ENCODE measurements around the gene USH1G.
"Not testable (repeated sequence)": the region's sequence is repeated elsewhere in the genome, so short reads cannot be mapped to it uniquely, and the experiment has no call there.

Gene USH1G

DNA sequence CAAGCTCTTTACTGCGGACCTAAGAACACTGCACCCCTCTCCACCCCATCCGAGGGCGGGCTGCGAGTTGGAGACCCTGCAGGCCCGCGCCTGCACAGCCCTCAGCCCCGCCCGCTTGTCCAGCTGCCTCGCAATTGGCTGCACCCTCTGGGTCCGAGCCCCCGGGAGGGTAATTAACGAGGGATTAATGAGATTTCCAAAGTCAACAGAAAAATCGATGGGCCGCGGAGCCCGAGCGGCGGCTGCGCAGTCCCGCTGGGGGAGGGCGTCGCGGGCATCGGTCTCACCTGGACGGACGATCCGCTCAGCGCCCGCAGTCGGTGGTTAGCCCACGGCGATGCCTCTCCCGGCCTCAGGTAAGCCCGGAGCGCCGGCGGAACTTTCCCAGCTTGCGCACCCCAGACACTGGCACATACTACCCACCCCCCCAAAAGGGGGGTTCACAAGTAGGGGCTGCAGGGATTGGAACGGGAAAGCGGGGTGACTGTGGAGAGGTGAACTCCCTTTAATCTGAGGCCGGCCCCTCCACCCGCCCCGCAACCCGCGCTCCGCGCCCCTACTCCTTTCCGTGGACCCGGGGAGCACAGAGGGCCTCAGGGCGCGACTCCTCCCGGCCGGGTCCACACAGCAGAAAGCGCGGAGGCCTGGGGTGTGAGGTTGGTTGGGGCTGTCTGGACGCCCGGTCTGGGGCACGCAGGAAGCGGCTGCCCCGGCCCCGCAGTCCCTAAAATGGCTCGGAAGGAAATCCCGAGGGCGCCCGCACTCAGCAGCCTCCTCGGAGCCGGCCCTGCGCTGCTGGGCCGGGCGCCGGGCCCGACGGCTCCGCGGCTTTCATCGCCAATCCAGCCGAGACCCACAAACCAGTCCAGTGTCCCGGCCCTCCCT, 12.8 kb upstream of the USH1G start, which contains the start of gene OTOP3:
Gene OTOP3 (plus strand): TSS at position 314 of the 885 bp plus-strand sequence. CDS start 24 bp downstream, at position 338.
- no peak for DNase-seq

DNA sequence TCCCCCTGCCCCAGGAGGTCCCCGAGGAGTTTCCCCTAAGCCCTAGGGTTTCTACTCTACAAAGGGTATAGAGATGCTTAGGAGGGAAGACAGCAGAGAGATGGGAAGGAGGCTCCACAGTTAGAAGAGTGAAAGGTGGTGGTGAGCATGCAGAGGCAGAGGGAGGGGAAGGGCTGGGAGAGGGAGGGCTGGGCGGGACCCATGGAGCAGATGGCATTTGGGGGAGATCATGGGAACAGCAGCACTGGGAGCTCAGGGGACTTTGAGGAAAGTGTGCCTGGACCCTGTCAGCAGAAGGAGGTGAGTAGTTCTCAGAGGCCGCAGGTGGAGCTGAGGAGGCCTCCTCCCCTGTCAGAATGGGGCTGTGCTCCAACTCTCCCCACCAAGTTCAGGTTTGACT, 12.0 kb upstream of the USH1G start:
- DNase-seq = no peak

DNA sequence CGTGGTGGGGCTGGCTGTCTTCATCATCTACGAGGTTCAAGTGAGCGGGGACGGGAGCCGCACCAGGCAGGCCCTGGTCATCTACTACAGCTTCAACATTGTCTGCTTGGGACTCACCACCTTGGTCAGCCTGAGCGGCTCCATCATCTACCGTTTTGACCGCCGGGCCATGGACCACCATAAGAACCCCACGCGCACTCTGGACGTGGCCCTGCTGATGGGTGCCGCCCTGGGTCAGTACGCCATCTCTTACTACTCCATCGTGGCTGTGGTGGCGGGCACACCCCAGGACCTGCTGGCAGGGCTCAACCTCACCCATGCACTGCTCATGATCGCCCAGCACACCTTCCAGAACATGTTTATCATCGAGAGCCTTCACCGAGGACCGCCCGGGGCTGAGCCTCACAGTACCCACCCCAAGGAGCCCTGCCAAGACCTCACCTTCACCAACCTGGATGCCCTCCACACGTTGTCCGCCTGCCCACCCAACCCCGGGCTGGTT, 7.5 kb upstream of the USH1G start:
- DNase-seq = no peak

DNA sequence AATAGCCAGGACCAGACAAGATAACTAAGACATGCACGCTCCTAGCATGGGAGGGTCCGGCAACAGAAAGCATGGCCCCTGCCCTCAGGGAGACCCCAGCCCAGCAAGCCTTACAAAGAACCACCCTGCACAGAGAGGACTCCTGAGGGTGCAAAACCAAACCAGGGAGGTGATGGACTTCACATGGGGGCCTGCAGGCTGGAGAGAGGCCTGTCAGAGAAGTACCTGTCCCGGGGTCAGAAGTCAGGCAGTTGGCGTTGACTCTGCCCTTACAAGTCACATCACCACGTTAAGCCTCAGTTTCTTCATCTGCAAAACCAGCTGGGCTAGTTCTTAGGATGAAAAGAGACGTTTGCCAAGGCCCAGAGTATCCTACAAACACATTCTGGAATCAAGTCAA, 5.7 kb upstream of the USH1G start:
- DNase-seq = no peak

DNA sequence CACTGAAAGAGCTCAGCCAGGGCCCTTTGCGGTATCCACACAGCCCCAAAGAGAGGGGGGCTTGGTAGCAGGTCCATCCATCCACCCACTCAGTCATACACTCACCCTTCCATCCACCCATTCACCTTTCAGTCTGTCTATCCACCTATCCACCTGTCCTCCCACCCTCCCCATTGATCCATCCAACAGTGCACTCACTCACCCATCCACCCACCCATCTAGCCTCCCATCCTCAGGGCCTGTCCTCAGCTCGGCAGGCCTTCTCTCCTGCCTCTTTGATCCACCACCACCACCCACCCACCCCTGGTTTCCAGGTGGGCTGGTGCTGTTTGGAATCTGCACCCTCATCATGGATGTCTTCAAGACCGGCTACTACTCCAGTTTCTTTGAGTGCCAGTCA, 2.2 kb upstream of the USH1G start:
- no peak for DNase-seq

DNA sequence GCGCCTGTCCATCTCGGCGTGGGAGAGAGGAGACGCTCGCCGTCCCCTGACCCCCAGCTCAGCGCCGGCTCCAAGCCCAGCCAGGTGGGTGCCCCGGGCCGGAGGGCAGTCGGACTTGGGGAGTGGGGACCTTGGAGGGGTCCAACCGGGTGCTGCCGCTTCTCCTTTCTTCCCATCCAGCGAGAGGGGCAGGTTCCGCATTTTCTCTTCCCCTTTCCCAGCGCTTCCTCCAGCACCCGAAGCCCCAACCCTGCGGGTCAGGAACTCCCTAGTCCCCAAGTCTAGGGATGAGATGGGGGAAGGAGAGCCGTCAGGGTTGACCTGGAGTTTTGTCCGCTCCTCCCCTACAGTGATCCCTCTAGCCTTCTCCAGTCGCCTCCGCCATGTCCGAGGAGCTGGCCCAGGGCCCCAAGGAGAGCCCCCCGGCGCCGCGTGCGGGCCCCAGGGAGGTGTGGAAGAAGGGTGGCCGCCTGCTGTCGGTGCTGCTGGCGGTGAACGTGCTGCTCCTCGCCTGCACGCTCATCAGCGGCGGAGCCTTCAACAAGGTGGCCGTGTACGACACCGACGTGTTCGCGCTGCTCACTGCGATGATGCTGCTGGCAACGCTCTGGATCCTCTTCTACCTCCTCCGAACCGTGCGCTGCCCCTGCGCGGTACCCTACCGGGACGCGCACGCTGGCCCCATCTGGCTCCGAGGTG, 1.3 kb upstream of the USH1G start, which contains the start of gene OTOP2:
Gene OTOP2 (plus strand): TSS at position 24 of the 699 bp plus-strand sequence. CDS start 360 bp downstream, at position 384.
- peak in 4 of 56 donors; percentile 8 to 23 (median 11) for DNase-seq

DNA sequence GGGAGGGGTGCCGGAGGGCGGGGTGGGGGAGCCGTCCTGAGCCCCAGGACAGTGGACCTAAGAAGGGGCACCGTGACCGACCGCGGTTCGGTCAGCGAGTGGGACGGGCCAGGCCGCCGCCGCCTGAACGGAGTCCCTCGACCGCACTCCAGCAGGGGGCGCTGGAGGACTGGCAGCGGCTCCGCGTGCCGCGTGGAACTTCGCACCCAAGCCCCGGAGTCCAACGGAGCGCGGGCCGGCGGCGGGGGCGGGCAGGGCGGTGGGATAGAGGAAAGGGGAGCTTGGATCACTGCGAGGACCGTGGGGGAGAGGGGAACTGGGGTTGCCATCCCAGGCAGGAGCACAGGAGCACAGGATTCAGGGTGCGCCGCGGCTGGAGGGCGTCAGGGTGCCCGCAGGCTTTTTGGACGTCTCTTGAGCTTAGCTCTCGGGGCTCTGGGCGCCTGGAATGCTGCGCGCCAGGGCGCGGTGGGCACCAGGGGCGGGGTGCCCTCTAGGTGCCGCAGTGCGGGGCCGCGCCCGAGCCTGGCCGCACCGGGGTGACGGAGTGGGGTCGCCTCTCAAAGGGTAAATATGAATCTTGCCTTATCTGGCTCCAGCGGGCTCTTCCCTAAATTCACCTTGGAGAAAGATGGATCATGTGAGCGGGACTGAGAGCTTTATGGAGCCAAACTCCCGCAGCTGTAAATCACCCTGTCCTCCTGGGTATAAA, 639 bp upstream of the USH1G start:
- DNase-seq = peak in 23 of 56 donors; percentile 4 to 70 (median 28)

DNA sequence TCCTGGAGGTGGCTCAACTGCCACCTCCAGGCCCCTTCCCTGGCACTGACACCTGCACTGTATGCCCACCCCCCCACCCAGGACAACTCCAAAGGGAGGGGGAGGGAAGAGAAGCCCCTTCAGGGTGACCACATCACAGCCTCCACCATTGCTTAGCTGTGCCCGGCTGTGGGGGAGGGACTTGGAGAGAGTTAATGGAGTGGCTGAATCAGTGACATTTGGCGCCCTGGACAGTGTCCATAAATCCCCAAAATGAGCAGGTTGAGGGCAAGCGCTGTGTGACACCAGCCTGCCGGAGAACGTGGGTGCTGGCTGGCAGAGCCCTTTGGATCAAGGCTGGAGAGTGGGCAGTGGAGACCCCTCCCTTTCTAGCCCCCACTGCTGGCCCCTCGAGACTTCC, 883 bp downstream of the USH1G start:
- no peak for DNase-seq

DNA sequence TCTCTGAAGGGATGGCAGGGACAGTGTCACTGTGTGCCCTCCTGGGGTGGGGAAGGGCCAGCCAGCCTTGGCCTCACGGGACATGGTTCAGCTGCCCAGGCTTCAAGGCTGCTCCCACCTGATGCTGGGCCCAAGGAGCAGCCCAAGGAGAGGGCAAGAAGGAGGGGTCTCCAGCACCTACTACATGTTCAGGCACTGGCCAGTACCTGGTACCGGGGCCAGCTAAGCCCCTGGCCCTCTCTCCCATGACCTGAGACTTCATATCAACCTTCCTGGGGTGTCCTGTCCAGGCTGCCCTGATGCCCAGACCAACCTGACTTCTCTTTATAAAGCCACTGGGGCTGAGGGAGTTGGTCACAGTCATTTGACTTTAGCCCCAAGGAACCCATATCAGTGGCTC, 1.3 kb downstream of the USH1G start:
- no peak for DNase-seq

DNA sequence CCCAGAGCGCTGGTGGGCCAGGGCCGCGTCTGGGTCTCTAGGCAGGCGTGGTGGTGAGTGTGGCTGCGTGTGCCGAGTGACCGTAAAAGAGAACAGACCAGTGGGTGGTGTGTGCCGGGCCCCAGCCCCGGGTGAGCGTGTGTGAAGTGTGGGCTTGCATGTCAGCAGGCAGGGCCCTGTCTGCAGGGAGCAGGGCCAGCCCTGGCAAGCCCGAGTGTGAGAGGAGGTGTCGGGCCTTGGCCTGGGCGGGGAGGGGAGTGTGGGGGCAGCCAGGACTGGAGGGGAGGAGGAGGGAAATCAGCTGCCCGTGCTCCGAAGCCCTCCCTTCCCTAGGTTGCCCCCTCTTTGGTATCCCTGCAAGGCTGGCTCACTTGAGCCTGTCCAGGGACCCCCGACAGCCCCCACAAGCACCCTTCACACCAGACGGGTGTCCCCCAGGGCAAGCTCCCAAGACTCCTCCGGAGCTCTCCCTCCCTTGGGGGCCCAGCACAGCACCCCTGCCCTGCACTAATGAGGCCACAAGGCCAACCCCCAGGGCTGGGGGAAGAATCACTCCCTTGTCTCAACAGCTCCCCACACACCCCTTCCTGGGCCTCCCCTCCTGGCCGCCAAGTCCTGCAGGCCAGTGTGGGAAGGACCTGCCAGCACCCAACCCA, 1.9 kb downstream of the USH1G start:
- DNase-seq = no peak

DNA sequence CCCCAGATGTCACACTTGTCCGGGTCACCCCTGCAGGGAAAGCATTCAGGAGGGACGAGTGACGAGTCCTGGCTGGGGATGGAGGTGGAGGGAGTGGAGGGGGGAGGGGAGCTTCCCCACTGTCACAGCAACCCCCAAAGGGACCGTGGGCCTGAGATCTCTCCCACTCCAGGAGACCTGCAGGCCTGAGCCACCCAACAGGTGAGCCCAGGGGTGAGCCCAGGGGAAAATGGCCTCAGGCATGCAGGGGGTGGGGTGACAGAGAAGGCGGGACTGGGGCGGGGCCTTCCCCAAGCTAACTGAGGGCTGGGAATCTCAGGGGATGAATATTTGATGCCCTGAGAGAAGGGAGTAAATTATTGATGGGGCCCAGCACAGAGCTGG, 2.4 kb downstream of the USH1G start:
- no peak for DNase-seq

DNA sequence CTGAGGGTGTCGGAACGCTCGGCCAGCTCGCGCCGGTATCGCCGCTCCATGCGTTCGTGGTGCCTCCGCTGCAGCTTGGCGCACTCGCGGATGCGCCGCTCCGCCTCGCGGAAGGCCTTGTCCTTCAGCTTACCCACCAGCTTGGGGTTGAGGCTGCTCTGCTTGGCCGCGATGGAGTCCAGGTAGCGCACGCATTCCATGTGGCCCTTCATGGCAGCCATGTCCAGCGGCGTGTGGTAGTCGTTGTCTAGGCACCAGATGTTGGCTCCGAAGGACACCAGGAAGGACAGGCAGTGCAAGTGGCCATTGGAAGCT, 2.8 kb downstream of the USH1G start:
- DNase-seq = no peak

DNA sequence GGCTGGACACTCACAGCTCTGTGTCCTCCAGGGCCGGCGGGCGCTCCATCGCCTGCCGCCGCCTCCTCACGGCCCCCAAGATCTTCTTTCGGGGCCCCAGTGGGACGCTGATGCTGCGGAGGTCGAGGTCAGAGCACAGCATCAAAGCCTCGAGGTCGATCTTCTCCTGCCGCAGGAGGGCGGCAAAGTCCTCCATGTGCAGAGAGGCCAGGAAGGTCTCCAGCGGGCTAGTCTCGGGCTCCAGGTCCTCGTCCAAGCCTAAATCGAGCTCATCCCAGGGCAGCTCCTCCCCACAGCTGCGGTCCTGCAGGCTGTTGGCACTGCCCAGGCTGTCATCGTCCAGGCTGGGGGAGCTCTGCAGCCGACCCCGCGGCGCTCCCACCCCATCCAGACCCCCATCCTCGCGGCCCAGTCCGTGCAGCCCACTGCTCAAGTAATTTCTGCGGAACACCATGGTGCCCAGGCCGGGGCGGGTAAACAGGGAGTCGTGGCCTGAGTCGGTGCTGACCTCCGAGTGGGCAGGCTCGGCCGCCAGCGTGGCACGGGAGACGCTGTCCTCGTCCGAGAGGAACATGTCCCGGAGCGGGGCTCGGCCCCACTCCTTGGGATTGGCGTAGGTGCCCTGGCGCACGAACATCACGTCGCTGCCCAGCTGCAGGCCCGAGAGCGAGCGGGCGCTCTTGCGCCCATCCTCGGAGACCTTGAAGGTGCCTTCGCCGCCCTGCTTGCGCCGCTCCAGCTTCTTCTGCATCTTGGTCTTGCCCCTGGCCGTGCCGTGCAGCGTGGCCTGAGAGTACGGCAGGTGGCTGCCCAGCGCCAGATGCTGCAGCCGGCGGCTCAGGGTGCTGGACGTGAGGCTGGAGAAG, 3.4 kb downstream of the USH1G start:
- DNase-seq = peak in 2 of 56 donors; percentile 5 to 27

DNA sequence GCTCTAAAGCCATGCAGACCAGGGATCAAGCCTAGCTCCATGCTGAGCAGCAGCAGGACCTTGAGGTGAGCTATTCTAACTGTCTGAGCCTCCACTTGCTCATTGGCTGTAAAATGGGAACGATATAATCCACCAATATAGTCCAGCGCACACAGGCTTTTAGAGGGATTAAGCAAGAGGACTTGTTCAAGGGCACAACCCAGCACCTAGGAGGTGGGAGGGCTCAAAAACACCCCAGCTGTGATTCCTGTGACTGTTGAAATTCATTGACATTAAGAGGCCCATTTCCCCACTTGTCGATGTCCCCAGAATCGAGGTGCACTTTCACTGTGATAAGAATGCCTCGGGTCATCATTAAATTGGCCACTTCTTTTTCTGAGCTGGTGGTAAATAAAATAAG, 4.1 kb downstream of the USH1G start:
- no peak for DNase-seq

DNA sequence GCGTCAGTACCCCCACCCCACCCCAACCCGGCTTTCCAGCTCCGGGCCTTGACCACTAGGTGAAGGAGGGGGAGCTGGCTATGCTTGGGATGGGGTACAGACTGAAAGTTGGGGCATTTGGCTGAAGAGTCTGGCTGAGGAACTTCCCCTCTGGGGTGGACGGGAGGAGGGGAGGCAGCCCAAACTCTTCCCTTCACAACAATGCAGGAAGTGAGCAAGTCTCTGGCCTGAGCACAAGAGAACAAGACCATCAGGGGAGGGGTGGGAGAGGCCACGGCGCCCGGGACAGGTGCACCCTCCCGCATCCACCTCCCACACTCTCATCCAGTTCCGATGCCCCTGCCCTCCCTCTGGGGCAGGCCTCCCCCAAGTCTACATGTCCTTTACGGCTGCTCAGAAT, 5.6 kb downstream of the USH1G start:
- peak in 1 of 56 donors; percentile 20 for DNase-seq

DNA sequence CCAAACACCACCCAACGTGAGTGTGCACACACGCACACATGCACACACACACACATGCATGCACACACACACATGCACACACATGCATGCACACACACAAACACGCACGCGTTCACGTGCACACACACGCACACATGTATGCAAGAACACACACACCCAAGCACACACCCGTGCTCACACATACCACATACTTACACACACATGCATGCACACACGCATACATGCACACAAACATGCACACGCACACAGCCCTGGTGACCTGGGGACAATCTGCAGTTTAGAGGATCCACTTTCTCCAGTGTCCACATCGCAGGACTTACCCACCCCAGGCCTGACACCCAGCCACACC, 6.2 kb downstream of the USH1G start:
- DNase-seq = no peak

DNA sequence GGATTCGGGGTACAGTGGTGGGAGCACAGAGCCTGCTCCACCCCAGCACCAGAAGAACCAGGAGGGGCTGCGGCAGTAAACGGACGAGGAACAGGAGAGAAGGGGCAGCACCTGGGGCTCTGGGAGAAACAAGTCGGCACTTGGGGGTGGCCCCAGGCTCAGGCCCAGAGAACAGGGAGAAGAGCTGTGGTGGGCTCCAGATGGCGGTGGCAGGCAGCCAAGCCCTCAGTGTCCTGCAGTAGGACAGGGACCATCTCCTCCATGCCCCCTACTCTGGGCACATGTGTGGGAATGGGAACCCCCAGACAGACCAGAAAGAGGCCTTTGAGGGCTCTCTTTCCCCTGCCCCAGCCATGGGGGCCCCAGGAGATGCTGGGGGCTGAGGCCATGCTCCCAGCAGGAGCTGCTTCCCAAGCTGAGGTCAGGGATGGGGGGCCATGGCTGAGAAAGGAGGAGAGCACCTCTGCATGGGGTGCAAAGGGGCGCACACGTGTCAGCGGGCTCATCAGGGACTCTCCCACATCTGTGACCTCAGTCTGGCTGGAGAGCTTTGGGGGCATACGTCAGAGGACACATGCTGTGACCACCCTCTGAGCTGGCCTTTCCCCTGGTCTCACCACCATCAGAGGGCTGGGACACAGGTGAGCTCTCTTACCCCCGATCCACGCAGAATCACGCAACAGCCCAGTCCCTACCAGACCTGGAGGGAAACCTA, 6.8 kb downstream of the USH1G start:
- no peak for DNase-seq

DNA sequence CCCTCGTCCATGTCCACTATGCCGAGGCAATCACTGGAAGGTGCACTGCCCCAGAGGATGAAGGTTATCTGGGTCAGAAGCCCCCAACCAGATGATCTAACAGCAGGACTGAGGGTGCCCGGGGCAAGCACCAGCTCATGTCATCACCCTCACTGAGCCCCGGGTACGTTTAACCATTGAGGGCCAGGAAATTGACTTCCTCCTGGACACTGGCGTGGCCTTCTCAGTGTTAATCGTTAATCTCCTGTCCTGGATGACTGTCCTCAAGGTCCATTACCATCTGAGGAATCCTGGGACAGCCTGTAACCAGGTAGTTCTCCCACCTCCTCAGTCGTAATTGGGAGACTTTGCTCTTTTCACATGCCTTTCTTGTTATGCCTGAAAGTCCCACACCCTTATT, 11.6 kb downstream of the USH1G start:
- DNase-seq = not testable (repeated sequence)

DNA sequence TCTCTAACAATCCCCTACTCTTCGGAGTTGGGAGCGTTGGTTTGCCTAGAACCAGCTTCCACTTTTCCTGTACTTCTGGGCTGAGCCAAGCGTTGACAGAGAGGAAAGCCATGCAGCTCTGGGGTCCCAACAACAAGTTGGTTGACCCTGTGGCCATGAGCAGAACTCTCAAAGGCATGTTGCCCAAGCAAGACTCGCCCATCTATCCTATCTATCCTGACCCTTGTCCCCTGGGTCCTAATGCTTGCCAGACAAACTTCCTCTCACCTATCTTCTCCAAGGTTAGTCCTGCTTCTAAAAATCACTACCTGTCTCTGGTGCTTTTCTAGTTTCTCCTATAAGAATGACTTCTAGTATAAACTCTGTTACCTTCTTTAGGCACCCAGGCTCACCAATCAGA, 14.0 kb downstream of the USH1G start:
- not testable (repeated sequence) for DNase-seq

DNA sequence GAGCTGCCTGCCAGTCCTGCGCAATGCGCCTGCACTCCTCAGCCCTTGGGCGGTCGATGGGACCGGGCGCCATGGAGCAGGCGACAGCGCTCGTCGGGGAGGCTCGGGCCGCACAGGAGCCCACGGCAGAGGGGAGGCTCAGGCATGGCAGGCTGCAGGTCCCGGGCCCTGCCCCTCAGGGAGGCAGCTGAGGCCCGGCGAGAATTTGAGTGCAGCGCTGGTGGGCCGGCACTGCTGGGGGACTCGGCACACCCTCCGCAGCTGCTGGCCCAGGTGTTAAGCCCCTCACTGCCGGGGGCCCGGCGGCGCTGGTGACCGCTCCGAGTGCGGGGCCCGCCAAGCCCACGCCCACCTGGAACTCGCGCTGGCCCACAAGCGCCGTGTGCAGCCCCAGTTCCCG, 16.0 kb downstream of the USH1G start:
- DNase-seq = no peak

Measured in nucleus accumbens (tissue), 56 donors.